ENCODE measurements around the gene MSL3.

Gene MSL3

DNA sequence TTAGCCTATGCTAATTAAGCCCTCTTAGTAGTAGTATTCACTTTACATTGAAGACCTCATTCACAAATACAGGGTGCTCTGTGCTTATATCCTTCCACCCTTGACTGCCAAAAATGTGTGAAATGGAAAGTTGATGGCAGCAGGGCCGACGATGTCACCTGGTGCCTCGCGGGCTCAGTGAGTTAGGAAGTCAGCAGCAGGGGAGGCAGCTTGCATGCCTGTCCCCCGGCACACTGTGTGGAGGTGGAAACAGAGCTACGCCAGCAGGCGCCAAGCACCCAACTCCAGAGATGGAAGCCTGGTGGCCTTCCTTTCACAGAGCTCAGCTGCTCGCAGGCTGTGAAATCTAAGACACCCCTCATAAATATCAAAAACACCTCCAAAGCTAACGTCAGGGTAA, 8.4 kb downstream of the MSL3 start:
- H3K79me2 ChIP-seq (ENCODE audit: insufficient read depth, low read depth), result no peaks in the 10 kb centered on the region
- H3K27ac ChIP-seq, result no peak overlapping the region
- H2AFZ ChIP-seq (ENCODE audit: low read depth), result no peak overlapping the region
- no peaks in the 10 kb centered on the region for H4K20me1 ChIP-seq (ENCODE audit: insufficient read depth)
- no peaks in the 10 kb centered on the region for H3K36me3 ChIP-seq (ENCODE audit: insufficient read depth)
- H3K9ac ChIP-seq, result no peak overlapping the region
- H3K4me3 ChIP-seq (IDR thresholded peaks at IDR 0.05; ENCODE audit: insufficient read depth, low read depth, low read length), result no peak overlapping the region
- peaks cover 5% of the 10 kb centered on the region for H3K4me1 ChIP-seq (ENCODE audit: low read depth, poor library complexity, severe bottlenecking)
- TF ChIP-seq CTCF (conservative IDR thresholded peaks at IDR 0.05; ENCODE audit: low read depth, low read length), result no peak
- H3K4me2 ChIP-seq, result no peak overlapping the region
- H3K27me3 ChIP-seq (ENCODE audit: insufficient read depth, low read depth), result no peaks in the 10 kb centered on the region

DNA sequence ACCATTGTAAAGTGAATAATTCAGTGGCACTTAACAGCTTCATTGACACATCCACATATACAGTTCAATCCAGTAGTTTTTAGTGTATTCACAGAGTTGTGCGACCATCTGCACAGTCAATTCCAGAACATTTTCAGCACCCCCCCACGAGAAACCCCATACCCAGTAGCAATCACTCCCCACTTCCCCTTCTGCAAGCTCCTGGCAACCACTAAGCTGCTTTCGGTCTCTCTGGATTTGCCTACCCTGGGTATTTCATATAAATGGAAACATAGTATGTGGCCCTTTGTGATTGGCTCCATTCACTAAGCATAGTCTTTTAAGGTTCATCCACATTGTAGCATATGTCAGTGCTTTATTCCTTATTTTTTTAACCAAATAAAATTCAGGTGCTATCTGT, 10.0 kb downstream of the MSL3 start:
- Histone ChIP-seq H3K9ac (no peak overlapping the region), H3K4me1 (ENCODE audit: low read depth, poor library complexity, severe bottlenecking) (peaks cover 5% of the 10 kb centered on the region), H3K27me3 (ENCODE audit: insufficient read depth, low read depth) (no peaks in the 10 kb centered on the region), H3K36me3 (ENCODE audit: insufficient read depth) (no peaks in the 10 kb centered on the region), H3K4me3 (IDR thresholded peaks at IDR 0.05; ENCODE audit: insufficient read depth, low read depth, low read length) (no peak overlapping the region), H3K27ac (no peak overlapping the region), H3K4me2 (no peak overlapping the region), H3K79me2 (ENCODE audit: insufficient read depth, low read depth) (no peaks in the 10 kb centered on the region), H4K20me1 (ENCODE audit: insufficient read depth) (no peaks in the 10 kb centered on the region), H2AFZ (ENCODE audit: low read depth) (no peak overlapping the region)
- TF ChIP-seq CTCF (conservative IDR thresholded peaks at IDR 0.05; ENCODE audit: low read depth, low read length), result no peak

DNA sequence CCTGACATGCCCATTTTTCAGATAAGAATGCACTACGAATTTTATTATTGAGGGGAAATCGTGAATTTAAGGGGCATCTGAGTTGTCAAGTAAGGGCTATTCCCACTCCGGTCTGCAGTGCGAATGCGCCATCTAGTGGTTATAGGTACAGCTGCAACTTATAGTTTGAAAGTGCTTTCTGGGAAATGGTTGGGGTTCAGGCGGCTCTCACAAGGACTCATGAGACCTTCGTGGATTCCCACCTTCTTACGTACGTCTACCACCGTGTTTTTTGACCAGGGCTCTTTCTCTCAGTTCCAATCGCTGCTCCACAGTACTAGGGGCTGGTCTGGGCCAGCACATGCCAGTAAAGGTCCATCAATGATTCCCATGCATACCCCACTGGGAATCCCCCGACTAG, 12.3 kb downstream of the MSL3 start:
- Histone ChIP-seq H3K9ac (no peak overlapping the region), H3K4me3 (IDR thresholded peaks at IDR 0.05; ENCODE audit: insufficient read depth, low read depth, low read length) (no peak overlapping the region)

DNA sequence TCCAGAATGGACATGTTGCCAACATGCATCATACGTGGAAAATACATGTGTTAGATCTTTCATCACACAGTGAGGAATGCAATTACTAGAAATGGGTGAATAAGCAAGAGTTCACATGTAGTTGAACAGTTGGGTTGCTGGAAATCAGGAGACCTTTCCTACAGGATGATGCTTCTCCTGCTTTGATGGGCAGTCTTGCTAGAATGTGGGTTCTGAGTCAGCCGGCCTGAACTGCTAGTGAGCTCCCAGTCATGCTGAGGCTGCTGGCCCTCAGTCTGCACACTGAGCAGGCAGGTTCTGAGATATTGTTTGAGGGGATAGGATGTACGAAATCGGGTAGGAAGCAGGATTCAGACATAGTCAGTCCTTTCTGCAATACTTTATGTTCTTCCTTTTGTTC, 20.2 kb downstream of the MSL3 start:
- Histone ChIP-seq H3K27me3 (ENCODE audit: insufficient read depth, low read depth) (no peaks in the 10 kb centered on the region), H3K79me2 (ENCODE audit: insufficient read depth, low read depth) (no peaks in the 10 kb centered on the region), H3K4me1 (ENCODE audit: low read depth, poor library complexity, severe bottlenecking) (no peaks in the 10 kb centered on the region), H3K4me3 (IDR thresholded peaks at IDR 0.05; ENCODE audit: insufficient read depth, low read depth, low read length) (no peak overlapping the region), H3K4me2 (no peak overlapping the region), H3K9ac (no peak overlapping the region), H2AFZ (ENCODE audit: low read depth) (no peak overlapping the region), H3K27ac (no peak overlapping the region), H3K36me3 (ENCODE audit: insufficient read depth) (no peaks in the 10 kb centered on the region), H4K20me1 (ENCODE audit: insufficient read depth) (no peaks in the 10 kb centered on the region)
- TF ChIP-seq CTCF (conservative IDR thresholded peaks at IDR 0.05; ENCODE audit: low read depth, low read length), result no peak

More for the DNA sequence above, 12.3 kb downstream of the MSL3 start:
- H4K20me1 ChIP-seq (ENCODE audit: insufficient read depth), result no peaks in the 10 kb centered on the region
- H3K27ac ChIP-seq, result no peak overlapping the region
- H3K4me1 ChIP-seq (ENCODE audit: low read depth, poor library complexity, severe bottlenecking), result peaks cover 5% of the 10 kb centered on the region
- H3K27me3 ChIP-seq (ENCODE audit: insufficient read depth, low read depth), result no peaks in the 10 kb centered on the region
- H3K36me3 ChIP-seq (ENCODE audit: insufficient read depth), result no peaks in the 10 kb centered on the region
- H2AFZ ChIP-seq (ENCODE audit: low read depth), result peak overlapping the region; percentile 48; the same call in 1 of the 2 replicates
- no peaks in the 10 kb centered on the region for H3K79me2 ChIP-seq (ENCODE audit: insufficient read depth, low read depth)
- peak overlapping the region; percentile 57 for H3K4me2 ChIP-seq
- peak; percentile 85 for TF ChIP-seq CTCF (conservative IDR thresholded peaks at IDR 0.05; ENCODE audit: low read depth, low read length)

Measured in KMS-11 (cell line).